GM13976 (cell line): Measurements from ENCODE around the gene CKMT2.

Experiments
- DNase-seq: peaks from one replicate; pipeline ENCODE4 v3.0.0; 2012; ENCODE audit warnings: low spot score
- in situ Hi-C: fragments of 300-500 bp; cut with MboI; formaldehyde crosslinking; loops from one replicate; pipeline ENCODE4 v1.12.0; 2022; ENCODE audit warnings: low sequenced_read_pairs, mixed read lengths, inconsistent platforms; ENCODE audit not compliant: unreplicated experiment
- TF ChIP-seq, protein P1 (sequence below): IDR thresholded peaks from 2 replicates; pipeline ENCODE4 v1.5.1; 2012; ENCODE audit warnings: borderline replicate concordance, mild to moderate bottlenecking; ENCODE audit not compliant: insufficient read depth; ENCODE audit errors: extremely low read depth, missing control alignments, control extremely low read depth

The CKMT2 gene

DNA sequence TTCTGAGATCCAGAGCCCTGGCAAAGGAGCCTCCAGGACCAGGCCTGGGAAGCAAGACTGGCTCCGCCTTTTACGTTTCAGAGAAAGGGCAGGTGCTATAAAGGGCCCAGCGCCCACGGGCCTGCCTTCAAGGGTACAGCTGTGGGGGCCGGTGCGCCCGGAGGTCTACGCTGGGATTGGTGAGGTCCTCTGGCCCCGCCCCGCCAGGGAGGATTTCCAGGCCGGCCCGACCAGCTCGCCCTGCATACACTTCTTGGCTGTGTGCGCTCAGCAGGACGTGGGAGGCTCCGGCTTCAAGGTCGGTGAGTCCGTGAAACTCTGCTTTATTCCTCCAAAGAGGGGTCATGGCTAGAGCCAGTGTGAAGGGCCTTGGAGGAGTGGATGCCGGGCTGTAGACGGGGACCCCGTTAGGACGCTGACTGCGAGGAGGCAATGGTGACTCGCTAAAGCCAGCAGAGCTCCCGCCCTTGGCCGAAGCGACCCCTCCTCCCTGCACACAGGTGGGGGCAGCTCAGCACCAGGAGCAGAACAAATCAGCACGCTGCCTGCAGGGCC, at the start of gene CKMT2:
CKMT2 (plus strand) TSS at position 243 of the 555 bp plus-strand sequence. CDS start 17,811 bp downstream, outside the sequence.
- in situ Hi-C loops: no loop called here
- TF ChIP-seq, protein P1, sequence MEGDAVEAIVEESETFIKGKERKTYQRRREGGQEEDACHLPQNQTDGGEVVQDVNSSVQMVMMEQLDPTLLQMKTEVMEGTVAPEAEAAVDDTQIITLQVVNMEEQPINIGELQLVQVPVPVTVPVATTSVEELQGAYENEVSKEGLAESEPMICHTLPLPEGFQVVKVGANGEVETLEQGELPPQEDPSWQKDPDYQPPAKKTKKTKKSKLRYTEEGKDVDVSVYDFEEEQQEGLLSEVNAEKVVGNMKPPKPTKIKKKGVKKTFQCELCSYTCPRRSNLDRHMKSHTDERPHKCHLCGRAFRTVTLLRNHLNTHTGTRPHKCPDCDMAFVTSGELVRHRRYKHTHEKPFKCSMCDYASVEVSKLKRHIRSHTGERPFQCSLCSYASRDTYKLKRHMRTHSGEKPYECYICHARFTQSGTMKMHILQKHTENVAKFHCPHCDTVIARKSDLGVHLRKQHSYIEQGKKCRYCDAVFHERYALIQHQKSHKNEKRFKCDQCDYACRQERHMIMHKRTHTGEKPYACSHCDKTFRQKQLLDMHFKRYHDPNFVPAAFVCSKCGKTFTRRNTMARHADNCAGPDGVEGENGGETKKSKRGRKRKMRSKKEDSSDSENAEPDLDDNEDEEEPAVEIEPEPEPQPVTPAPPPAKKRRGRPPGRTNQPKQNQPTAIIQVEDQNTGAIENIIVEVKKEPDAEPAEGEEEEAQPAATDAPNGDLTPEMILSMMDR: no peak
- DNase-seq: no peak

DNA sequence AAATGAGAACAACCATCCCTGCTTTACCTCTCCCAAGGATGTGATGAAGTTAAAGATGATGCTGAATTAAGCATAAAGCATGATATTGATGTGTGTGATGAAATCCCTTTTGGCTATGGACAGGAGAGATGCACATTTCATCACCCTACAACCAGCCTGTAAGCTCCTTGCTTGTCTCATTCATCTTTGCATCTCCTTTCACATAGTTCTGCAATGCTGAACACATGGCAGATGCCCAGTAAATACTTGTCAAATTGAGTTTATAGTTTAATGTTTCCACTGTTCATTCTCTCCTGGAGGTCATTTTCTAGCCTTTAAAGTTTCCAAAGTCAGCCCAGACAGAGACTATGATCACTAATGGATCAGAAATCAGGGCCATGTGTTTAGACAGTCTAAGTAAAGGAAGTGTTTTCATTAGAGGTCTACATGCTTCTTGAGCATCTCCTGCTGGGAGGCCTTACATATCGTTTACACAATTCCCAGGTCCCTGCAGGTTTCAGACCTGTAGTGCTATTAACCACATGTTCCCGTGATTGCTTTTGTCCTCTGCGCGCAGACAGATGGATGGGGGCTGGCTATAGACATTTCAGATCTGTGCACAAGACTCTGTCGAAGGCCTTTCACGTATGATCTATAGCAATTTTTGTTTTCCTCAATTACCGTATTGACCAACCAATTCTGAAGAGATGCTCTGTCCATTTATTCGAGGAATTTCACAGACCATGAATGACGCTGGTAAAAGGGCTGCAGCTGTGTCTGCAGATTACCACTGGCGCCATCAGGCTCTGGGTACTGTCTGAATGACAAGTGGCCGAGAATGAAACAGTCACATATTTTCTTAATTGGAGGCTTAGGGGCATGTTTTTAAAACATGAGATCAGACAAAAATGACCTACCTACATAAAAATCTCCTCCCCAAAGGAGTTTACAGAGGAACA, 49.0 kb upstream of the CKMT2 start:
- in situ Hi-C loops: no loop called here

DNA sequence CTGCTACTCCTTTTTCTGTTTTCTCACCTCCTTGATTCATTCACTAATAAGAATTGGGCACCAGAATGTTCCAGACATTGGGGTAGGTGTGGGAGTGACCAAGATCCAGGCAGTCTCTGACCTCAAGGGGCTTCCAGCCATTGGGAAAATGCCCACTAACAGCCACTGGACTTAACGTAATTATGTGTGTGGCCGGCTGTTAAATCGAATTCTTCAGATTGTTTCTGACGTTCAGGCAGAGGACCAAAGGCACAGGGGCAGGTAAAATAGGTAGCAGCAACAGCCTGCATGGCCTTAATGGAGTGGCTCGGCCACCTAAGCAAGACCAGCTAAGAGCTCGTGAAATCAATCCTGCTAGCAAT, 48.4 kb upstream of the CKMT2 start:
- in situ Hi-C loops: no loop called here
- TF ChIP-seq, protein P1: no peak
- no peak for DNase-seq

More for the DNA sequence above, 49.0 kb upstream of the CKMT2 start:
- DNase-seq: no peak
- TF ChIP-seq, protein P1: no peak

DNA sequence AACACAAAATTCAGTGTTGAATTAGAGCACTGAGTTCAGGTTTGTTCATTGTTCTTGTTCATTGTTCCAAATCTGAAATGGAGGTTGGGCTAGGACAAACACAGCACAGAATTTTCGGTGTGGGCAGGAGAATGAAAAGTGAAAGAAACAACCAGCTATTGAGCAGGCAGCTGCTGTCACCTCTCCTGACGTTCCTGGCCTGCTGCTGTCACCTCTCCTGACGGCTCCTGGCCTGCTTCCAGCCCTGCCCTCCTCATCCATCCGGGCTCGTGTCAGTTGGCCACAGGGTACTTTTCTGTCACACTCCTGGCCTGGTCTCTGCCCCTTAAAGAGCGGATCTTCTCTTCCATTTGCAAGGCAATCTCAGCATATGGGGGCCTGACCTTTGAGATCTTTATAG, 45.2 kb upstream of the CKMT2 start:
- in situ Hi-C loops: no loop called here
- no peak for DNase-seq
- TF ChIP-seq, protein P1: no peak

DNA sequence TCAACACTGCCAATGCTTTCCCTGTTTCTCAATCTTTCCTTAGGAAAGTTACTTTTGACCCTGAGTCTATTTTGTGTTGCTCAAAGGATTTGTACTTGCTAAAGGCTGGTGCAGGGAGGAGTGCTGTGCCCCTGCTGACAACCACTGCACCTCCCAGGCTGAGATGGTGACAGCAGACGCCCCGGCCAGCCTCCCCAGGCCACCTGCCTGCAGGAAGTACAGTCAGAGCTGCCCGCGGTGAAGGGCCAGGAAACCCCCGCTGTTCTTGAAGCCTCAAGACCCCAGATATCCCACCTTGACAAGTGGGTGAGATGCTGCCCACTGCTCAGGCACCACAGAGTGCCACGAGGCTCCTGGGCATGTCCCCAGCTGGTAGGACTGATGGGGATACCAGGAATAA, 44.2 kb upstream of the CKMT2 start:
- in situ Hi-C loops: no loop called here
- TF ChIP-seq, protein P1: no peak

DNA sequence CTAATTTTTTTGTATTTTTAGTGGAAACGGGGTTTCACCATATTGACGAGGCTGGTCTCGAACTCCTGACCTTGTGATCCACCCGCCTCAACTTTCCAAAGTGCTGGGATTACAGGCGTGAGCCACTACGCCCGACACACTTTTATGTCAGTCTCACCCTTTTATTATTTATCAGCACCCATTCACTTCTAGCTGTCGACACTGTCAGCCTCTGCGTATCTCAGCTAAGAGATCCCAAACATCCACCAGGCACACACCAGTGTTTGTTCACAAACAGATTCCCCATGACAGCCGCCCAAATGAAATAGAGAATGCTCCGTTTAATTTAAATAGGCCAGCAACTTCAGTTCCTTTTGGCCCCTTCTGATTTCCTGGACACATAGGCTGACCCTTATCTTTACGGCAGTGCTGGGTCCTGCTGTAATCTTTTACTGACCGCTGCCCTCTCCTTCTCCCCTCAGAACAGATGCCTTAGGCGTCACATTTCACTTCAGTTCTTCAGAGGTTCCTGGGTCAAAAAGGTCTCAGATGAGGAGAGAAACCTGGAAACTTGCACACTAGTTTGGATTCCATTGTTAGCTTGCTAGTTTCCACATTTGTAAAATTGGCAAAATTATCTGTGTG, 43.1 kb upstream of the CKMT2 start:
- no peak for DNase-seq
- in situ Hi-C loops: loop anchor here (10.0 kb wide), 1 partner anchor 505 kb away; no protein-coding TSS in a partner anchor
- TF ChIP-seq, protein P1: no peak

More for the DNA sequence above, 44.2 kb upstream of the CKMT2 start:
- no peak for DNase-seq
